Measurements from ENCODE around the gene MAP7.
"Not testable (repeated sequence)": the region's sequence is repeated elsewhere in the genome, so short reads cannot be mapped to it uniquely, and the experiment has no call there.

The MAP7 gene

GRCh38 chr6:136401236-136401635, 149.0 kb downstream of the MAP7 start:
- in situ Hi-C loops (cut with HindIII; ENCODE audit: low sequenced_read_pairs): not testable (repeated sequence)

GRCh38 chr6:136398453-136398852, 151.8 kb downstream of the MAP7 start:
- in situ Hi-C loops (cut with HindIII; ENCODE audit: low sequenced_read_pairs): no loop called here

- in situ Hi-C loops (cut with HindIII; ENCODE audit: low sequenced_read_pairs): no loop called here
Observed at GRCh38 chr6:136396908-136397307, 153.3 kb downstream of the MAP7 start.

GRCh38 chr6:136390959-136391358, 159.3 kb downstream of the MAP7 start:
- in situ Hi-C loops (cut with HindIII; ENCODE audit: low sequenced_read_pairs): not testable (repeated sequence)

- in situ Hi-C loops (cut with HindIII; ENCODE audit: low sequenced_read_pairs): no loop called here
Observed at GRCh38 chr6:136387316-136387715, 162.9 kb downstream of the MAP7 start.

- in situ Hi-C loops (cut with HindIII; ENCODE audit: low sequenced_read_pairs): no loop called here
Observed at GRCh38 chr6:136383268-136383937, 166.8 kb downstream of the MAP7 start.

GRCh38 chr6:136382676-136383252, 167.5 kb downstream of the MAP7 start:
- in situ Hi-C loops (cut with HindIII; ENCODE audit: low sequenced_read_pairs): no loop called here

GRCh38 chr6:136378888-136379287, 171.3 kb downstream of the MAP7 start:
- in situ Hi-C loops (cut with HindIII; ENCODE audit: low sequenced_read_pairs): no loop called here

GRCh38 chr6:136375836-136376235, 174.4 kb downstream of the MAP7 start:
- in situ Hi-C loops (cut with HindIII; ENCODE audit: low sequenced_read_pairs): not testable (repeated sequence)

GRCh38 chr6:136371959-136372358, 178.3 kb downstream of the MAP7 start:
- in situ Hi-C loops (cut with HindIII; ENCODE audit: low sequenced_read_pairs): no loop called here

- in situ Hi-C loops (cut with HindIII; ENCODE audit: low sequenced_read_pairs): no loop called here
Observed at GRCh38 chr6:136370988-136371728, 179.1 kb downstream of the MAP7 start.

GRCh38 chr6:136365776-136366354, 184.4 kb downstream of the MAP7 start:
- in situ Hi-C loops (cut with HindIII; ENCODE audit: low sequenced_read_pairs): no loop called here

- in situ Hi-C loops (cut with HindIII; ENCODE audit: low sequenced_read_pairs): no loop called here
Observed at GRCh38 chr6:136362421-136363356, 187.5 kb downstream of the MAP7 start.

- in situ Hi-C loops (cut with HindIII; ENCODE audit: low sequenced_read_pairs): no loop called here
Observed at GRCh38 chr6:136361787-136362186, 188.4 kb downstream of the MAP7 start.

GRCh38 chr6:136360783-136361182, 189.4 kb downstream of the MAP7 start:
- in situ Hi-C loops (cut with HindIII; ENCODE audit: low sequenced_read_pairs): no loop called here

GRCh38 chr6:136359851-136360250, 190.4 kb downstream of the MAP7 start:
- in situ Hi-C loops (cut with HindIII; ENCODE audit: low sequenced_read_pairs): no loop called here

GRCh38 chr6:136351518-136352110, 198.6 kb downstream of the MAP7 start:
- in situ Hi-C loops (cut with HindIII; ENCODE audit: low sequenced_read_pairs): no loop called here

- in situ Hi-C loops (cut with HindIII; ENCODE audit: low sequenced_read_pairs): no loop called here
Observed at GRCh38 chr6:136350914-136351313, 199.3 kb downstream of the MAP7 start.

- in situ Hi-C loops (cut with HindIII; ENCODE audit: low sequenced_read_pairs): no loop called here
Observed at GRCh38 chr6:136347847-136348246, 202.4 kb downstream of the MAP7 start.

GRCh38 chr6:136345145-136345544, 205.1 kb downstream of the MAP7 start:
- in situ Hi-C loops (cut with HindIII; ENCODE audit: low sequenced_read_pairs): no loop called here

All from DLD1 (cell line).